ENCODE data around the gene EPN2. TPM values are rescaled to one million over a fixed set of nuclear protein-coding genes. Genes with fewer than 3 reads are reported as not detected.
A peak's percentile ranks its signal among the peaks of the same experiment; 100 is the strongest.
"Not testable (repeated sequence)": the region's sequence is repeated elsewhere in the genome, so short reads cannot be mapped to it uniquely, and the experiment has no call there.

EPN2 gene
- polyA plus RNA-seq, 1 experiment, result 21.2 TPM

DNA sequence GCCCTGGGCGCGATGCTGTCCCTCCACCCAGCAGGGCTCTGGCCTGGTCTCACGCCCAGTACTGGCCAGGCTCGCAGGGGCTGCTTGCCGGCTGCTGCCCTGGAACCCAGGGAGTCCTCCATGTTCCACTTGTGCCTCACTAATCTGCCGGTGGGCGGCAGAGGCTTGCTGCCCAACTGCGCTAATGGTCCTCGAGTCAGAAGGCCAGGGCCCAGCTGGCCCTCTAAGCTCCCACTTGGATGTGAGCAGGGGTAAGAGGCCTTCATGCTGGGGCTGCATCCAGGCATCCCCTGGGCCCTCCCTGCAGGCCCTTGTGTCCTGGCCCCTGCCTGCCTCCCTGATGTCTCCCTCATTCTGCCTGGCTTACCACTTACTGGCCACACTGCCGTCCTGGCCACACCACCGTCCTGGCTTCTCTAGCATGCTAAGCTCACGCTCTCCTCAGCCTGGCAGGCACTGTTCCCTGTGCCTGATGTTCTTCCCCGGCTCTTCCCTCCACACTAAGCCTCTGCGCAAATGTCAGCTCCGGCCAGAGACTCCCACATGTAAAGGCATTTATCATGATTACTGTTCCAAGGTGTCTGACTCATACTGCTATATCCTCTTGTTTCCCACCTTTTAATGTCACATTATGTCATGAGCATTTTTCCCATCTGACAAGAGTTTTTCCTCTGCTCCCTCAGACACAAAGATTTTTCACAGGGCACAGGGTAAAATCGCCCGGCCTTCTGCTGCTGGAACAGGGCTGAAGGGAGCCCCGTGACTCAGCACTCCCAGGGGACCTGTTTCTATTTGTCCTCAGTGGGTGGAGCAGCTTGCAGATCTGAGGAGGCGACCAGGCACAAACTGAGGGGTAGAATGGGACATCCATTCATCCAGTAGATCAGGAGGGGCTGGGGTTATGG, 109.4 kb downstream of the EPN2 start:
- peak; percentile 69 for DNase-seq (ENCODE audit: low read depth)
- Histone ChIP-seq H3K27me3 (ENCODE audit: control insufficient read depth, insufficient read depth, low read length) (no peaks in the 10 kb centered on the region), H3K36me3 (ENCODE audit: control insufficient read depth, insufficient read depth, low read length) (peaks cover 2% of the 10 kb centered on the region; the same call in 1 of the 2 replicates), H3K4me3 (ENCODE audit: low read depth, low read length) (no peak overlapping the region)
- ChIA-PET CTCF (interaction anchor here (0.7 to 0.9 kb wide), 4 partner anchors 16 to 100 kb away, joined by 3 read pairs; partner anchors contain the start of gene B9D1), POLR2A (no interaction called here)
- no peak for TF ChIP-seq CTCF (IDR thresholded peaks at IDR 0.05; ENCODE audit: insufficient read depth, low read depth, low read length)

DNA sequence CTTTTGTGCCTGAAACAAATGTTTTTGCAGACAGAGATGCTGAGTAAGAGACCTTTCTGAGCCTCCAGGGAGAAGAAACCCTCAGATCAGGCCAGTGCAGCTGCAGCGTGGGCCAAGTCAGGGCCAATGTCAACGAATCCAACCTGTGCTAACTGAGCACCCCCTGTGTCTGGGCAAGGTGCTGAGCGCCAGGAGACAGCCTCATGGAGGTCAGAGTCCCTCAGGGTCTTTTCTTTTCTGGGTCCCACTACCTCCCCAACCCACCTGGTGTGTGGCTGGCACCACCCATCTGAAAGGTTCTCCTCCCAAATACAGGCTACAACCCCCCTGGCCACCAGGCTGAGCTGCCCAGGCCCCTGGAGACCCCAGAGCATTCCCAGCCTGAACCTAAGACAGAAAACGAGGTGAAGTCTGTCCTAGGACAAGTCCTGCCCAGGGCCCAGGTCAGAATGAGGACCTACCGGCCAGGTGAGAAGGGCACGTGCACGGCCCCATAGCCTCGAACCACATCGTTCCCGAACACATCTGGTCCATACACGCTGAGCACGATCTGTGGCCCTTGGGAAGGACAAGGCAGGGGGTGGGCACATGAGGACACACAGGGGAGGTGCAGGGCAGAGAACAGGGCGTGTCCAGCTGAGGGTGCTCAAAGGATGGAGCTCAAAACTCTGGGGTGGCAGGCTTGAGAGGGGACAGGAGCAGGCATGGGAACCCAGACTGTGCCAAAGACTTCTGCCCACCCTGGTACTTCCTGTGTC, 110.3 kb downstream of the EPN2 start:
- DNase-seq (ENCODE audit: low read depth), result no peak
- ChIA-PET POLR2A (no interaction called here), CTCF (interaction anchor here (0.7 to 0.9 kb wide), 2 partner anchors 15 to 100 kb away, joined by 3 read pairs; partner anchors contain the start of gene B9D1)
- Histone ChIP-seq H3K4me3 (ENCODE audit: low read depth, low read length) (no peak overlapping the region), H3K27me3 (ENCODE audit: control insufficient read depth, insufficient read depth, low read length) (no peaks in the 10 kb centered on the region), H3K36me3 (ENCODE audit: control insufficient read depth, insufficient read depth, low read length) (peaks cover 2% of the 10 kb centered on the region; the same call in 1 of the 2 replicates)
- no peak for TF ChIP-seq CTCF (IDR thresholded peaks at IDR 0.05; ENCODE audit: insufficient read depth, low read depth, low read length)

- no peak for TF ChIP-seq CTCF (IDR thresholded peaks at IDR 0.05; ENCODE audit: insufficient read depth, low read depth, low read length)
These were observed 111.0 kb downstream of the EPN2 start for GRCh38 chr17:19348081-19348650.

GRCh38 chr17:19348806-19349205, 111.6 kb downstream of the EPN2 start:
- no peak for TF ChIP-seq CTCF (IDR thresholded peaks at IDR 0.05; ENCODE audit: insufficient read depth, low read depth, low read length)
- ChIA-PET POLR2A (no interaction called here), CTCF (no interaction called here)
- Histone ChIP-seq H3K4me3 (ENCODE audit: low read depth, low read length) (no peak overlapping the region), H3K27me3 (ENCODE audit: control insufficient read depth, insufficient read depth, low read length) (no peaks in the 10 kb centered on the region), H3K36me3 (ENCODE audit: control insufficient read depth, insufficient read depth, low read length) (peaks cover 1% of the 10 kb centered on the region; the same call in 1 of the 2 replicates)
- DNase-seq (ENCODE audit: low read depth), result no peak

More at GRCh38 chr17:19348081-19348650, 111.0 kb downstream of the EPN2 start:
- H3K27me3 ChIP-seq (ENCODE audit: control insufficient read depth, insufficient read depth, low read length), result no peaks in the 10 kb centered on the region
- peaks cover 2% of the 10 kb centered on the region; the same call in 1 of the 2 replicates for H3K36me3 ChIP-seq (ENCODE audit: control insufficient read depth, insufficient read depth, low read length)
- no peak overlapping the region for H3K4me3 ChIP-seq (ENCODE audit: low read depth, low read length)
- no peak for DNase-seq (ENCODE audit: low read depth)
- POLR2A ChIA-PET, result no interaction called here
- CTCF ChIA-PET, result no interaction called here

DNA sequence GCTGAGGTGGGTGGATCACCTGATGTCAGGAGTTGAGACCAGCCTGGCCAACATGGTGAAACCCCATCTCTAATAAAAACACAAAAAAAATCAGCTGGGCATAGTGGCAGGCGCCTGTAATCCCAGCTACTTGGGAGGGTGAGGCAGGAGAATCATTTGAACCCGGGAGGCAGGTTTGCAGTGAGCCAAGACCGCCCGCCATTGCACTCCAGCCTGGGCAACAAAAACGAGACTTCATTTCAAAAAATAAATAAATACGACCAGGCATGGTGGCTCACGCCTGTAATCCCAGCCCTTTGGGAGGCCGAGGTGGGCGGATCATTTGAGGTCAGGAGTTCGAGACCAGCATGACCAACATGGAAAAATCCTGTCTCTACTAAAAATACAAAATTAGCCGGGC, 116.2 kb downstream of the EPN2 start:
- POLR2A ChIA-PET; H3K36me3 ChIP-seq (ENCODE audit: control insufficient read depth, insufficient read depth, low read length); DNase-seq (ENCODE audit: low read depth); H3K4me3 ChIP-seq (ENCODE audit: low read depth, low read length); H3K27me3 ChIP-seq (ENCODE audit: control insufficient read depth, insufficient read depth, low read length): not testable (repeated sequence)
- CTCF ChIA-PET, result interaction anchor here (1.0 to 2.2 kb wide), 4 partner anchors 10 to 94 kb away, joined by 4 to 15 read pairs (median 6); partner anchors contain the start of gene B9D1

Data from BJ (cell line).